NCI-H187 treated with DMSO at 0.1 percent for 48 hours (cell line): Measurements from ENCODE around the gene SNTB2.

Experiments
- DNase-seq: peaks from one replicate; lab custom pipeline; 2025; lab: John Stamatoyannopoulos, UW

SNTB2 gene

GRCh38 chr16:69180011-69180338, 7.0 kb upstream of the SNTB2 start:
- no peak for DNase-seq

- DNase-seq, result no peak
Observed at GRCh38 chr16:69182730-69183416, 4.1 kb upstream of the SNTB2 start.

DNA sequence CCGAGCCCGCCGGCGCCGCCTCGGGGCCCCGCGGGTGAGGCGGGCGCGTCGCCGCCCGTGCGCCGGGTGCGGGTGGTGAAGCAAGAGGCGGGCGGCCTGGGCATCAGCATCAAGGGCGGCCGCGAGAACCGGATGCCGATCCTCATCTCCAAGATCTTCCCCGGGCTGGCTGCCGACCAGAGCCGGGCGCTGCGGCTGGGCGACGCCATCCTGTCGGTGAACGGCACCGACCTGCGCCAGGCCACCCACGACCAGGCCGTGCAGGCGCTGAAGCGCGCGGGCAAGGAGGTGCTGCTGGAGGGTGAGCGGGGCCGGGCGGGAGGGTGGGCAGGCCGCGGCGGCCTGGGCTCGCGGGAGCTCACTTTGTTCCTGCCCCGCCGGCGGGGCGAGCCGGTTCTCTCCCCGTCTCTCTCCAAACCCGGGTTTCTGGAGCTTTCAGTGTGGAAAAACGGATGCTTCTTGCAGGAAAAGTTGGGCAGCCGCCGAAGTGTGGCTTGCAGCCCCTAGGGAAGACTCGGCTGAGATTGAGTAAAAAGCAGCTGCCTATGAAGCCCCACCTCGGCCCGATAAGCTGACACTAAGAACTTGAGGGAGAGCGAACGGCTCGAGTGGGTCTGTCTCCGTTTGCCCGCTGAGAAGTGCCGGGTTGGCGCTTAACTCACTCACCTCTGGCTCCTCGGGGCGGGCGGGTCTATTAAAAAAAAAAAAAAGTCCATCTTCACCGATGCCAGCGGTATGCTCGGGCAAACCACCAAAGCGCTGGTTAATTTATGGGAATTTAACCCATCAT, 677 bp downstream of the SNTB2 start:
- DNase-seq, result no peak

DNA sequence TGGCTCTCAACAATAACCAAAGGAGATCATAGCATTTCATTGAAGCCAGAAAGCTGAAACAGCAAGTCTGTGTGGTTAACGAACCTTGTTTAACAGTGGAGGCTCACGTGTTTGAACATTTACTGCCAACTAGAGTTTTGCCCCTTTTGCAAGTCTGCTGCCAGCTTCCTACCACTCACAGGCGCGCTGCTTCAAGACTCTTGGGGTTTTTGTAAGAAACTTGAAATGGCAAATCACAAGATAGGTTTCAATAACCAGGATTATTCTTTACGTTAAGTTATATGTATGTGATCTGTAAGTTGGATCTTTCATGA, 1.2 kb downstream of the SNTB2 start:
- DNase-seq, result no peak

- DNase-seq, result no peak
Observed at GRCh38 chr16:69188716-69189115, 1.8 kb downstream of the SNTB2 start.

DNA sequence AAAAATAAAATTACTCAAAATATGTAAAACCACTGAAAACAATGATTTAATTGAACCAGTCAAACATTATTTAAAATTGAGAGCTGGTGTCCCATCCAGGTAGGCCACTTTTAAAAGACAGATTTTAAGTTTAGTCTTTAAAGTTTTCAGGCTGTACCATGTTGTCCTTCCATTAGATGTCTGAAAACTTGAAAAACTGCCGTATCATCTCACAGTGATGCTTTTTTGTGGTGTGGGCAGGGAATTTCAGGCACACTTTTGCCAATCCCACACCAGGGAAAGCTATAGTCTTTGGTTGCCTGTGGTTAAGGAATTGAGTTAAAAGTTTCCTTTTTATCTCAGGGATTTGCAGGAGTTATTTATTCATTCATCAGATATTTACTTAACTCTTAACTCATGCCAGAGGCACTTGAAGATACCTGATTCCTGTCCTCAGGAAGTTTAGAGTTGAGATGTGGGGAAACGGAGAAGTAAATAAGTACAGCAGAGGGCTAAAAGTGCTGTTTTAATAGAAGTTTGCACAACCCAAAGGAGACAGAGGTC, 3.2 kb downstream of the SNTB2 start:
- no peak for DNase-seq

DNA sequence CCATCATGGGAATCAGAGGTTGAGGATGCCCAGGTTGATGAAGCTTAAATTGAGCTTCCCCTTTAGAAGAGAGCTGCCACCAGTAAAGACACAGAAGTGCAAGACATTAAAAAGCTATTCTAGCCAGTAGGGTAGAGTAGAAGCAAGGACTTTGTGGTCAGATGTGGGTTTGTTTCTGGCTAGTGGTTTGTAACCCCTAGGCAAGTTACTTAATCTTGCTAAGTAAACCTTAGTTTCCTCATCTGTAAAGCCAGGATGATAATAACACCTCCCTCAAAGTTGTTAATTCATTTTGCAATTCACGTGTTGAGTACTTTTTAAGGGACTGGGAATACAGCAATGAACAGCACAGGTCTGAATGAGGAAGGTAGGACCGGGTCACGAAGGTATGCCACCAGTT, 3.6 kb downstream of the SNTB2 start:
- DNase-seq, result no peak

DNA sequence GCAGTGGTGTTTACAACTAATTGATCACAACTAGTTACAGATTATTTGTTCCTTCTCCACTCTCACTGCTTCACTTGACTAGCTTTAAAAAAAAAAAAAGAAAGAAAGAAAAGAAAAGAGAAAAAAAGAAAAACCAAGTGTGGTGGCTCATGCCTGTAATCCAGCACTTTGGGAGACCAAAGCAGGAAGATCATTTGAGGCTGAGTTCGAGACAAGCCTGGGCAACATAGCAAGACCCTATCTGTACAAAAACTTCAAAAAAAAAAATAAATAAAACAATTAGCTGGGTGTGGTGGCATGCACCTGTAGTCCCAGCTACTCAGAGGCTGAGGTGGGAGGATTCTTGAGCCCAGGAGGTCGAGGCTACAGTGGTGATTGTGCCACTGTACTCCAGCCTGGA, 4.2 kb downstream of the SNTB2 start:
- DNase-seq, result no peak

DNA sequence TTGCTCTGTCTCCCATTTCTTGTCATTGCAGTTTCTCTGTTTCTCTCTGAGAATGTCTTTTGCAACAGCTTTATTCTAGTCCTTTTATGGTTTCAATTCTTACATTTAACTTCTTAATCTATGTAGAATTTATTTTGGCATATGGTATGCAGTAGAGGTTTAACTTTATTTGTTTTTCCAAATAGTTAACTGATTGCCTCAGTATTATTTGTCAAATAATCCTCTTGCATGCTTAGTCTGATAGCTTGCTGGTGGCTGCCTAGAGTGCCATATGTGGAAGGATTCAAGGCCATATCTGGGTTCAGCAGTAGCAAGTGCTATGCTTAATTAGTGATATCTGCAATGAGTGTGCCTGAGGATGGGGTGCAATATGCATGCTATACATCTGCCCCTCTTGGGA, 6.9 kb downstream of the SNTB2 start:
- DNase-seq, result no peak

- no peak for DNase-seq
Observed at GRCh38 chr16:69194488-69194887, 7.5 kb downstream of the SNTB2 start.

DNA sequence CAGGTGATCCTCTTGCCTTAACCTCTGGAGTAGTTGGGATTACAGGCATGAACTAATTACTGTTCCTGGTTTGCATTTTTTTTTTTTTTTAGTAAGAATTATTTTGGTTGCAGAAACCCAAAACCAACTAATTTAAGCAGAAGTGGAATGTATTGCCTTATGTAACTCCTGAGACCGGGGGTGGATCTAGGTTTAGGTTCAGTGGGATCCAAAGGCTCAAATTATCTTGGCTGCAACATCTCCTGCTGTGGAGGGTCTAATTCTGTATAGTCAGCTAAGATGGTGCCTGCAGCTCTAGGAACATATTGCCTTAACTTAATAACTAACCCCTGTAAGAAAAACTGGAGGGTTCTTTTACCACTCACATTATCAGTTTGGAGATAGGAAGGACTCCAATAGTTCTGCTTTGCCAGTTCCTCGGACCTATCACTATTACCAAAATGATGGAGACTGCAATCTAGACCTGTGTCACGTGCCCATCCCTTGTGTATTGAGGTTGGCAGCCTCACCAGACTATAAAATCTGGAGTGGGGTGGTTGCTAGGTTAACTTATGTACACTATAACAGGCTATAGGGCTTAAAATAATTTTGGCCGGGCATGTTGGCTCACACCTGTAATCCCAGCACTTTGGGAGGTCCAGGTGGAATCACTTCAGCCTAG, 8.5 kb downstream of the SNTB2 start:
- no peak for DNase-seq

DNA sequence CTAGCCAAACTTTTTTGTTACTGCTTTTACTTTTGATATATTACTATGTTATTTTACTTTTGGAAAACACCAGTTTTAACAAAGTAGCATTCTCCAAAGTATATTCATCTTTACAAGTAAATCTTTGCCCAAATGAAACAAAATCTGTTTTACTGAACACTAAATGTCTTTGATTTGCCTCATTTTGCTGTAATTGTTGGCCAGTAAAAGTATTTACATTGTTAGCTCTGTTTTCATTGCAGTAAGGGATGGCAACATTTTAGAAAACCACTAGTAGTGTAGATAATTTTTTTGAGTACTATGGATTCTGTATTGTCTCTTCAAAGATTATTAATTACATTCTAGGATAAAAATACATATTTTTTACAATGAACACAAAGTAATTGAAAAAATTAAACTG, 10.6 kb downstream of the SNTB2 start:
- no peak for DNase-seq

DNA sequence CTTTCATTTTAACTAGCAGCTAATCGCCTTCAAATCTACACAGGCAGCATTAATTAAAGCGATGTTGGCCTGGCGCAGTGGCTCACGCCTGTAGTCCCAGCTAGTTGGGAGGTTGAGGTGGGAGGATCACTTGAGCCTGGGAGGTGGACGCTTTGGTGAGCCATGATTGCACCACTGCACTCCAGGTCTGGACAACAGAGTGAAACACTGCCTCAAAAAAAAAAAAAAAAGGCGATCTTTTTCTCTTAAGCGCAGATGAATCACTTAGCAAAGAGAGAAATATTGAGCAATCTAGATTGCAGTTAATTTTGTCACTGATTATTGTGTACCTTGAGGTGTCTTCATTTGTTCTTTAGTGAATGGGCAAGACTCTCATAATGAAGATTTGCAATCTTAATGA, 12.4 kb downstream of the SNTB2 start:
- no peak for DNase-seq

DNA sequence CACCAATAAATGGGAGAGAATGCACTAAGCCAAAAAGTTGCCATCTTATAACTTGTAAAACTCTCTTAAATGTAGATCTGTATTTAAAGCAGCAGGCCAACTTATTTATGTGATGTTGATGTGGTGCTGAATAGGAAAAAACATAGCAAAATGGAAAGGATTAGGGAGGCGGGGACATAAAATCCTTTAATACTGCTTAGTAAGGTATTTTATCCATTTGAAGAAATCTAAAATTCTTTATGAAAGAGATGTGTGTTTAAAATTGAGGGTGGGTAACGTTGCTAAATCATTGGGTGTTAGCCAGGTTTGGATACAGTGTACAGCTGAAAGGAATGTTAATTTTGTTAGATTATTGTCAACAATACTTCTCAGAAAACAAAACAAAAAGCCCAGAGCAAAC, 14.3 kb downstream of the SNTB2 start:
- no peak for DNase-seq

- DNase-seq, result no peak
Observed at GRCh38 chr16:69201787-69202186, 14.8 kb downstream of the SNTB2 start.

DNA sequence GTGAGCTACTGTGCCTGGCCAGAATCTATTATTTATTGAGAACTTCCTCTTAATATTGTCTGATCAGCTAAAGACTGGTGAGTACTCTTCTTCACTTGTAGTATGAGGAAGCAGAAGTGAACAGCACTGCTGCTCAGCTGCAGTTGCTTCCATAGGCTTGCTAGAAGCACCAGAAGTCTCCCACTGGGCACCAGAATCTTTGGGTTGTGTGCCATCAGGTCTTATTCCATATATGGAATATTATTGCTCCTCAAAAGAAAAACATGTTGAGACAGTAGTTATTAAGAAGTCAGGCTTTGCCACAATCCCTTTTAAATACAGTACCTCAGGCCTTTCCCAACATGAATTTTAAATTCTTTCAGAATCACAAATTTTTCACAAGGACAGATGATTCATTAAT, 17.2 kb downstream of the SNTB2 start:
- DNase-seq, result no peak

GRCh38 chr16:69209735-69210134, 22.8 kb downstream of the SNTB2 start:
- no peak for DNase-seq

- no peak for DNase-seq
Observed at GRCh38 chr16:69217433-69217832, 30.5 kb downstream of the SNTB2 start.

DNA sequence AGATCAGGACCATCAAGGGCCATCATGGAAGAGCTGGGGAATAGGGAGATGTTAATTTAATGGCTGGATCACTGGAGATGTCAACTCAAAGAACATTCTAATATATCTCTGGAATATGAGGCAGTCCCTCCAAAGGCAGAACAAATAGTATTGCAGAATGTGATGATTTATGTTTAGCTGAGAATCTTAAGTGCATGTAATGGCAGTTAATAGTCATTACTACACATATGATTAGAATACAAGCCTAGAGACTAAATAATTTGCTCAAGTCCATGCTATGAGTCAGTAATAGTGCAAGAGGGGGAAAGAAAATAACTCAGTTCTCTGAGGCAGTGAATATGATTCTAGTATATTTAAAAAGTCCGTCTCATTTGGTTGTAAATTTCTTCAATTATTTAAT, 32.3 kb downstream of the SNTB2 start:
- no peak for DNase-seq

GRCh38 chr16:69223882-69224281, 36.9 kb downstream of the SNTB2 start:
- no peak for DNase-seq

DNA sequence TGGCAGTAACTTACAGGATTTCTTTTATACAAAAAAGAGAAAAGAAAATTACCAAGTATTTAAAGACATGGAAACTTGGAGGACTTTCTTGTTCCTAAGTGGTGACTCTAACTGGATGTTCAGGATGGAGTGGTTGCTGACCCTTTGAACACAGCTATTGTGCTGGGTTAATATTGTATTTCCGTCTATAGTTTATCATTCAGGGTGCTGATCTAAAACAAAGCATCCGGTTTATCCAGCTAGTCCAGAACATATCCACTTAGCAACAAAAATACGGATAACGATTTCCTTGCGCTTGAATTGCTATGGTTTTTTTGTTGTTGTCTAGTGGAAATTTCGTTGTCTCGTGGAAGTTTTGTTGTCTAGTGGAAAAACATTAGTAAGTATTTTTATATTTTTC, 38.2 kb downstream of the SNTB2 start:
- DNase-seq, result no peak

DNA sequence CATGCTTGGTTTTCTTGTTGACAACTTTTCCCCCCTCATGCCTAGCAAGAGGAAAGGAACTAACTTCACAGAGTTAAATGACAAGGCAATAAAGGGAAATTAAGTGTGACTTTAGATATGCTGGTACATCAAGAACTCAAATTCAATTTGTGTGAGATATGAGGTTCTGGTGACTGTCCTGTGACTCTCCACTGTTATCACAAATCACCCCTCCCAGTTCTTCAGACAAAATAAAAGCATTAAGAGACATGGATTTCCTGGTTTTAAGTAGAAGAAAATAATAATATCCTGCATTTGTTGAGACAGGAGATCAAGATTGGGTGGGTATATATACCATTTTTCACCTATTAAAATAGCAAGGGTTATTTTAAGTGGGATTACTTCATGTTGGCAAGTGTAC, 46.2 kb downstream of the SNTB2 start:
- no peak for DNase-seq

- no peak for DNase-seq
Observed at GRCh38 chr16:69234460-69234859, 47.5 kb downstream of the SNTB2 start.
